H1 (cell line): ENCODE results near the gene HNRNPA1. TPM values are rescaled to one million over a fixed set of nuclear protein-coding genes. Genes with fewer than 3 reads are reported as not detected.

Experiments used
- CTCF ChIA-PET: fragments of 300-600 bp; sonication (Branson Sonifier 250); formaldehyde crosslinking; loops from one replicate; lab custom pipeline; 2021; ENCODE audit not compliant: partially characterized antibody; lab: Charles Lee
- POLR2A ChIA-PET: fragments of 300-600 bp; sonication (Branson Sonifier 250); formaldehyde crosslinking; loops from one replicate; lab custom pipeline; 2021; ENCODE audit warnings: inconsistent platforms; ENCODE audit not compliant: partially characterized antibody; lab: Charles Lee
- DNase-seq, 2 experiments: peaks; one replicate each; pipeline versions ENCODE4 v3.0.0 to v3.0.0-alpha.2; 2010 to 2022; ENCODE audit warnings: low spot score in 2 of 2, low read depth in 1 of 2, mixed read lengths in 1 of 2
- FAIRE-seq: peaks from 2 replicates; lab custom pipeline; 2011; peaks lifted over from hg19 to GRCh38; lab: Jason Lieb, UNC
- H2AFZ ChIP-seq: 2 replicates; pipeline ENCODE4 v1.8.1; 2012; ENCODE audit warnings: low read length, inconsistent platforms
- H2AK5ac ChIP-seq: 2 replicates; pipeline ENCODE4 v1.6.1; 2013; ENCODE audit warnings: low read depth, low read length
- H2BK120ac ChIP-seq: replicated peaks from 2 replicates; pipeline ENCODE3; 2013; ENCODE audit warnings: low read depth, low read length, inconsistent platforms
- H2BK12ac ChIP-seq: 2 replicates; pipeline ENCODE4 v1.6.1; 2013; ENCODE audit warnings: low read depth, low read length
- H2BK15ac ChIP-seq: 2 replicates; pipeline ENCODE4 v1.6.1; 2013; ENCODE audit warnings: low read length
- H2BK20ac ChIP-seq: 2 replicates; pipeline ENCODE4 v1.6.1; 2013; ENCODE audit warnings: low read length
- H2BK5ac ChIP-seq: 2 replicates; pipeline ENCODE4 v1.6.1; 2013; ENCODE audit warnings: low read depth, low read length
- H3K14ac ChIP-seq: 2 replicates; pipeline ENCODE4 v1.6.1; 2013; ENCODE audit warnings: inconsistent platforms; ENCODE audit not compliant: insufficient read length
- H3K18ac ChIP-seq: 2 replicates; pipeline ENCODE4 v1.6.1; 2013; ENCODE audit warnings: low read length; ENCODE audit errors: extremely low read depth
- H3K23ac ChIP-seq: 2 replicates; pipeline ENCODE4 v1.6.1; 2013; ENCODE audit warnings: inconsistent platforms; ENCODE audit not compliant: insufficient read length
- H3K23me2 ChIP-seq: 2 replicates; pipeline ENCODE4 v1.6.1; 2013; ENCODE audit warnings: low read depth, low read length
- H3K27ac ChIP-seq: 2 replicates; pipeline ENCODE4 v1.6.1; 2011; ENCODE audit warnings: low read depth, low read length, inconsistent platforms
- H3K27me3 ChIP-seq, 4 experiments: replicated peaks in 1 of 4; 1 replicate in 1 of 4; 2 replicates in 3 of 4; pipeline versions ENCODE4 v1.6.1 to v1.8.1; 2011 to 2013; ENCODE audit warnings: low read length in 3 of 4, mild to moderate bottlenecking in 3 of 4, inconsistent platforms in 2 of 4, mixed read lengths in 2 of 4, moderate library complexity in 1 of 4; ENCODE audit not compliant: control insufficient read depth in 3 of 4, insufficient read depth in 3 of 4; ENCODE audit errors: extremely low read depth in 1 of 4
- H3K36me3 ChIP-seq, 4 experiments: 2 replicates each; pipeline versions ENCODE4 v1.6.1 to v1.8.1; 2011 to 2013; ENCODE audit warnings: mild to moderate bottlenecking in 4 of 4, low read length in 3 of 4, moderate library complexity in 2 of 4, control low read depth in 1 of 4, inconsistent platforms in 1 of 4; ENCODE audit not compliant: insufficient read depth in 4 of 4, control insufficient read depth in 2 of 4
- H3K4ac ChIP-seq: replicated peaks from 2 replicates; pipeline ENCODE3; 2013; ENCODE audit warnings: low read length, low read depth, mixed read lengths, inconsistent platforms; ENCODE audit not compliant: insufficient read length
- H3K4me1 ChIP-seq, 4 experiments: replicated peaks in 1 of 4; 1 replicate in 1 of 4; 2 replicates in 3 of 4; pipeline versions ENCODE4 v1.6.1 to v1.8.1; 2011 to 2013; ENCODE audit warnings: low read length in 3 of 4, inconsistent platforms in 2 of 4, mixed read lengths in 1 of 4; ENCODE audit not compliant: insufficient read depth in 4 of 4, control insufficient read depth in 3 of 4
- H3K4me2 ChIP-seq, 2 experiments: 2 replicates each; pipeline versions ENCODE4 v1.6.1 to v1.8.1; 2011 to 2013; ENCODE audit warnings: low read depth in 2 of 2, low read length in 2 of 2, control low read depth in 1 of 2, inconsistent platforms in 1 of 2, mild to moderate bottlenecking in 1 of 2; ENCODE audit not compliant: insufficient read depth in 1 of 2
- H3K4me3 ChIP-seq, 4 experiments: fragments of 200-600, 300-600 bp in 1 of 4; sonication (generic), shearing (Covaris generic), sonication (Bioruptor Twin) in 1 of 4; 2 replicates each; pipeline versions ENCODE4 v1.5.1 to v1.8.1; 2011 to 2016; ENCODE audit warnings: low read length in 4 of 4, low read depth in 3 of 4, control low read depth in 2 of 4, inconsistent platforms in 2 of 4, mild to moderate bottlenecking in 2 of 4, mixed read lengths in 1 of 4, moderate library complexity in 1 of 4; ENCODE audit not compliant: insufficient read depth in 2 of 4; ENCODE audit errors: extremely low read depth in 1 of 4
- H3K56ac ChIP-seq: replicated peaks from 2 replicates; pipeline ENCODE3; 2013; ENCODE audit warnings: low read depth, mild to moderate bottlenecking, mixed read lengths, low read length, inconsistent platforms; ENCODE audit not compliant: insufficient read length
- H3K79me1 ChIP-seq: 2 replicates; pipeline ENCODE4 v1.6.1; 2013; ENCODE audit warnings: low read depth, low read length, control low read depth
- H3K79me2 ChIP-seq, 2 experiments: 2 replicates each; pipeline versions ENCODE4 v1.6.1 to v1.8.1; 2012 to 2013; ENCODE audit warnings: low read length in 2 of 2, mild to moderate bottlenecking in 2 of 2, inconsistent platforms in 1 of 2; ENCODE audit not compliant: insufficient read depth in 2 of 2, control insufficient read depth in 1 of 2
- H3K9ac ChIP-seq, 4 experiments: replicated peaks in 1 of 4; 1 replicate in 1 of 4; 2 replicates in 3 of 4; pipeline versions ENCODE4 v1.6.1 to v1.8.1; 2011 to 2013; ENCODE audit warnings: low read depth in 3 of 4, low read length in 3 of 4, control low read depth in 2 of 4, mild to moderate bottlenecking in 2 of 4, moderate library complexity in 2 of 4, inconsistent platforms in 1 of 4; ENCODE audit errors: extremely low read depth in 1 of 4
- H3K9me3 ChIP-seq, 2 experiments: 2 replicates each; pipeline versions ENCODE4 v1.6.1 to v1.8.1; 2012 to 2013; ENCODE audit warnings: mild to moderate bottlenecking in 2 of 2, moderate library complexity in 2 of 2, control low read depth in 1 of 2, inconsistent platforms in 1 of 2, low read depth in 1 of 2, low read length in 1 of 2, mixed read lengths in 1 of 2; ENCODE audit not compliant: insufficient read depth in 2 of 2
- H4K20me1 ChIP-seq, 2 experiments: replicated peaks in 1 of 2; 2 replicates each; pipeline versions ENCODE3 to v1.8.1; 2011 to 2013; ENCODE audit warnings: inconsistent platforms in 2 of 2, low read length in 2 of 2, mild to moderate bottlenecking in 1 of 2; ENCODE audit not compliant: insufficient read depth in 2 of 2, control insufficient read depth in 1 of 2
- H4K5ac ChIP-seq: 2 replicates; pipeline ENCODE4 v1.6.1; 2013; ENCODE audit warnings: low read length, low read depth, mixed read lengths, inconsistent platforms; ENCODE audit not compliant: insufficient read length
- H4K8ac ChIP-seq: 2 replicates; pipeline ENCODE4 v1.8.0; 2013; ENCODE audit warnings: mild to moderate bottlenecking, moderate library complexity, low read length, inconsistent platforms; ENCODE audit not compliant: insufficient read depth; ENCODE audit errors: extremely low read depth
- H4K91ac ChIP-seq: replicated peaks from 2 replicates; pipeline ENCODE3; 2013; ENCODE audit warnings: low read length, mixed read lengths, inconsistent platforms; ENCODE audit not compliant: insufficient read length
- GABPA ChIP-seq: IDR thresholded peaks from 2 replicates; pipeline ENCODE4 v1.6.1; 2011; ENCODE audit warnings: mild to moderate bottlenecking, low read length, moderate library complexity, borderline replicate concordance; ENCODE audit not compliant: insufficient read depth
- JUN ChIP-seq: IDR thresholded peaks from 2 replicates; pipeline ENCODE4 v1.6.1; 2011; ENCODE audit warnings: low read depth, mild to moderate bottlenecking, improper control_type of control experiment, low read length
- RXRA ChIP-seq: IDR thresholded peaks from 2 replicates; pipeline ENCODE4 v1.6.1; 2011; ENCODE audit warnings: low read depth, mild to moderate bottlenecking, low read length, moderate library complexity; ENCODE audit not compliant: insufficient read depth
- USF2 ChIP-seq: IDR thresholded peaks from 2 replicates; pipeline ENCODE4 v1.6.1; 2011; ENCODE audit warnings: low read length, improper control_type of control experiment
- WGBS, 2 experiments: shearing (Covaris generic) in 1 of 2; methylation state at CpG; one replicate each; pipeline versions ENCODE4 v1.1.6 to v1.1.7; 2013 to 2015; ENCODE audit warnings: low lambda C conversion rate in 2 of 2, mixed read lengths in 2 of 2, inconsistent platforms in 1 of 2, low coverage in 1 of 2, missing lambda C conversion rate in 1 of 2; ENCODE audit not compliant: insufficient replicate concordance in 2 of 2, insufficient coverage in 1 of 2, insufficient read length in 1 of 2; ENCODE audit errors: extremely low coverage in 1 of 2, missing lambda C conversion rate in 1 of 2; 5-methylcytosine and 5-hydroxymethylcytosine counted together
- polyA plus RNA-seq, 7 experiments: library from polyadenylated mRNA; depleted of rRNA in 3 of 7; stranded (reverse) in 5 of 7; unstranded in 2 of 7; fragments of >200 nt in 5 of 7; fragments of 200-250 nt in 2 of 7; gene quantifications; 1 replicate in 5 of 7; 2 replicates in 1 of 7; 4 replicates in 1 of 7; pipeline versions ENCODE4 v1.2.1 to v1.2.3, GENCODE V29; 2011 to 2013; ENCODE audit warnings: missing spikeins in 2 of 7, mixed read lengths in 2 of 7
- total RNA-seq: library from RNA; stranded (reverse); fragmentation: NEBNext Ultra II Directional; extraction: Animal tissue kit (Norgen Biotek cat#: 25700); gene quantifications from 2 replicates; pipeline ENCODE4 v1.2.1, GENCODE V29; 2021

Gene HNRNPA1
- total and polyA plus RNA-seq, 2 of the 8 experiments (the other 6 are each of a cell fraction or from before 2014, with no cell fraction given), result 835 to 2,738 TPM

GRCh38 chr12:54298904-54299303, 18.4 kb downstream of the HNRNPA1 start:
- H4K8ac ChIP-seq, result no peak overlapping the region
- no peak overlapping the region for H4K5ac ChIP-seq
- no peak overlapping the region for H3K56ac ChIP-seq
- H3K14ac ChIP-seq, result no peak overlapping the region
- H3K23ac ChIP-seq, result no peak overlapping the region
- 87% methylated on average over 4 of the region's 5 CpGs; no CpG with 5 or more reads in 1 of the 2 experiments for WGBS, 2 experiments
- H3K4me3 ChIP-seq, result no peak overlapping the region
- no peak overlapping the region for H2BK120ac ChIP-seq
- H3K23me2 ChIP-seq, result peaks cover 6% of the 10 kb centered on the region; the same call in 1 of the 2 replicates
- H3K4me2 ChIP-seq, result no peak overlapping the region
- no peak overlapping the region for H3K9ac ChIP-seq
- FAIRE-seq, result no peak
- H2AFZ ChIP-seq, result no peak overlapping the region
- H2BK5ac ChIP-seq, result no peak overlapping the region
- no peak overlapping the region for H3K4ac ChIP-seq
- no peak overlapping the region for H2AK5ac ChIP-seq
- H2BK20ac ChIP-seq, result no peak overlapping the region
- no peaks in the 10 kb centered on the region; a peak in 1 of 8 replicates for H3K36me3 ChIP-seq
- CTCF ChIA-PET, result interaction anchor here (0.6 to 14.9 kb wide), 18 partner anchors 7 to 249 kb away, joined by 3 to 618 read pairs (median 6); partner anchors contain the start of gene COPZ1
- no peak overlapping the region for H4K91ac ChIP-seq
- no peaks in the 10 kb centered on the region for H3K9me3 ChIP-seq
- peaks cover 7 to 26% (median 16%) of the 10 kb centered on the region in 4 experiments; a peak in 6 of 7 replicates for H3K4me1 ChIP-seq
- no peak for DNase-seq
- H3K27ac ChIP-seq, result no peak overlapping the region
- no peak for TF ChIP-seq USF2
- TF ChIP-seq RXRA, result no peak
- TF ChIP-seq GABPA, result no peak
- TF ChIP-seq JUN, result no peak
- TF ChIP-seq, all 59 proteins: peak for 0
- no peak overlapping the region for H2BK12ac ChIP-seq
- POLR2A ChIA-PET, result interaction anchor here (0.8 to 4.8 kb wide), 14 partner anchors 10 to 60 kb away, joined by 3 to 105 read pairs (median 6); partner anchors contain the start of genes CBX5, COPZ1 and HNRNPA1
- H3K79me1 ChIP-seq, result no peaks in the 10 kb centered on the region
- H3K79me2 ChIP-seq, result no peaks in the 10 kb centered on the region
- peaks cover 0 to 7% (median 0%) of the 10 kb centered on the region in 4 experiments; a peak in 1 of 7 replicates for H3K27me3 ChIP-seq
- no peaks in the 10 kb centered on the region for H4K20me1 ChIP-seq
- H3K18ac ChIP-seq, result no peak overlapping the region
- no peak overlapping the region for H2BK15ac ChIP-seq
